MCF 10A (cell line): ENCODE results near the gene TCF25. TPM values are rescaled to one million over a fixed set of nuclear protein-coding genes. Genes with fewer than 3 reads are reported as not detected.
"Not testable (repeated sequence)": the region's sequence is repeated elsewhere in the genome, so short reads cannot be mapped to it uniquely, and the experiment has no call there.

Source experiments
- BruUV-seq: library from RNA; stranded (reverse); fragments of 400-500 nt; replicated peaks from 2 replicates; lab custom pipeline; 2021; lab: Mats Ljungman, UMichigan
- CTCF ChIA-PET: fragments of 300-600 bp; sonication (Branson Sonifier 250); formaldehyde crosslinking; extraction: SDS; loops from one replicate; lab custom pipeline; 2021; ENCODE audit warnings: antibody characterized with exemption, inconsistent platforms; lab: Yijun Ruan, JAX
- POLR2A ChIA-PET: fragments of 300-600, 350-650 bp; sonication (Branson Sonifier 250); formaldehyde crosslinking; extraction: SDS; loops from one replicate; lab custom pipeline; 2020; ENCODE audit warnings: antibody characterized with exemption, inconsistent platforms; lab: Yijun Ruan, JAX
- DNase-seq: peaks from one replicate; pipeline ENCODE4 v3.0.0-alpha.2; 2018; ENCODE audit not compliant: unreplicated experiment
- H3K27ac Mint-ChIP-seq: one replicate; pipeline ENCODE4 v1.8.0; 2022; ENCODE audit warnings: mild to moderate bottlenecking, low read depth, mixed read lengths; ENCODE audit not compliant: unreplicated experiment
- H3K27me3 Mint-ChIP-seq: one replicate; pipeline ENCODE4 v1.8.0; 2022; ENCODE audit warnings: mixed read lengths; ENCODE audit not compliant: insufficient read depth, unreplicated experiment
- H3K36me3 Mint-ChIP-seq: one replicate; pipeline ENCODE4 v1.8.0; 2022; ENCODE audit warnings: mild to moderate bottlenecking, moderate library complexity, mixed read lengths; ENCODE audit not compliant: insufficient read depth, unreplicated experiment
- H3K4me1 Mint-ChIP-seq: one replicate; pipeline ENCODE4 v1.8.0; 2022; ENCODE audit warnings: mixed read lengths; ENCODE audit not compliant: insufficient read depth, unreplicated experiment
- H3K4me3 Mint-ChIP-seq: one replicate; pipeline ENCODE4 v1.8.0; 2022; ENCODE audit warnings: mild to moderate bottlenecking, moderate library complexity, mixed read lengths; ENCODE audit not compliant: unreplicated experiment
- H3K9me3 Mint-ChIP-seq: one replicate; pipeline ENCODE4 v1.8.0; 2022; ENCODE audit warnings: mixed read lengths; ENCODE audit not compliant: unreplicated experiment
- intact Hi-C: fragments of 100-400 bp; cut with micrococcal nuclease; formaldehyde crosslinking; loops from 2 replicates; pipeline ENCODE4 v1.14.1; 2022
- total RNA-seq: library from RNA; stranded (reverse); gene quantifications from 2 replicates; pipeline ENCODE4 v1.2.3, GENCODE V29; 2022
- TF ChIP-seq, protein P1 (sequence below): fragments of 200-600 bp; IDR thresholded peaks from one replicate; pipeline ENCODE4 v1.8.0; 2022; ENCODE audit warnings: antibody characterized with exemption, mild to moderate bottlenecking; ENCODE audit not compliant: unreplicated experiment

TCF25 gene
- total RNA-seq, 1 experiment from 2014 or later, result 239 TPM

DNA sequence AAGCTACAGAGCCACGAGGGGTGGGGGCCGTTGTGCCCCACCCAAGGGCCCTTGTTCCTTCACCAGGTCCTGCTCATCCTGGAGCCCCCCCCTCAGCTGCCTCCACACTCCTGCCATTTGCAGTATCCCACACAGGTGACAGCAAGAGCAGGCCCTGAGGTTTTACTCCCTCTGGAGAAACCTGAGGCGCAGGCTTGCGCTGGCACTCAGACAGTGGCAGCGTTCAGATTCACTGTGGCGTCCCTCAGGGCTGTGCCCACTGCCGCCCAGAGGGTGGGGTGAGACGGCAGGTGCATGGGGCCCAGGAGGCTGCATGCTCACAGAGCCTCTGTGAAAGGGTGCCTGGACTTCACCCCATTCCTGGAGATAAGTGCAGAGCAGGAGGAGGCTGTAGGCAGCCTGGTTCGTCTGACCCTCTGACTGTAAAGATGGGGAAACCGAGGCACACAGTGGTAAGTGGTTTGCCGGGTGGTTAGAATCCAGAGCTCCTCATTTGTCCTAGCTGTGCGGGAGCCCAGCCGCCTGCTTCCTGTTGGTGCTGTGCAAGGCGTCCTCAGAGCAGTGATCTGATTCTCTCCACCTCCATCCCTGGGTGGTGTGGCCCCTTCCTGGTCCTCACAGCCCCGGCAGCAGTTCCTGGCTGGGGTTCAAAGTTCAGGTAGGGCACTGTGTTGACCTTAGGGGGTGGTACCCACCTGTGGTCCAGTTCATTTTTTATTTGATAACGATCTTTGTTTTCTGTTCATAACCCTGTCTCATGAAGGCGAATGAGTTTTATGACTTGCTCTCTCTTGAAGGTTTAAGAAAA is 43.6 kb upstream of the TCF25 start:
- Mint-ChIP-seq H3K4me3 (peak overlapping the region; percentile 73), H3K4me1 (no peaks in the 10 kb centered on the region), H3K36me3 (peaks cover 4% of the 10 kb centered on the region), H3K27ac (no peak overlapping the region), H3K9me3 (no peaks in the 10 kb centered on the region), H3K27me3 (no peaks in the 10 kb centered on the region)
- CTCF ChIA-PET, result interaction anchor here (0.5 to 1.2 kb wide), 2 partner anchors 53 to 209 kb away, joined by 3 read pairs; no protein-coding TSS in a partner anchor
- intact Hi-C loops, result no loop called here
- no TSS peak for BruUV-seq
- TF ChIP-seq, protein P1, sequence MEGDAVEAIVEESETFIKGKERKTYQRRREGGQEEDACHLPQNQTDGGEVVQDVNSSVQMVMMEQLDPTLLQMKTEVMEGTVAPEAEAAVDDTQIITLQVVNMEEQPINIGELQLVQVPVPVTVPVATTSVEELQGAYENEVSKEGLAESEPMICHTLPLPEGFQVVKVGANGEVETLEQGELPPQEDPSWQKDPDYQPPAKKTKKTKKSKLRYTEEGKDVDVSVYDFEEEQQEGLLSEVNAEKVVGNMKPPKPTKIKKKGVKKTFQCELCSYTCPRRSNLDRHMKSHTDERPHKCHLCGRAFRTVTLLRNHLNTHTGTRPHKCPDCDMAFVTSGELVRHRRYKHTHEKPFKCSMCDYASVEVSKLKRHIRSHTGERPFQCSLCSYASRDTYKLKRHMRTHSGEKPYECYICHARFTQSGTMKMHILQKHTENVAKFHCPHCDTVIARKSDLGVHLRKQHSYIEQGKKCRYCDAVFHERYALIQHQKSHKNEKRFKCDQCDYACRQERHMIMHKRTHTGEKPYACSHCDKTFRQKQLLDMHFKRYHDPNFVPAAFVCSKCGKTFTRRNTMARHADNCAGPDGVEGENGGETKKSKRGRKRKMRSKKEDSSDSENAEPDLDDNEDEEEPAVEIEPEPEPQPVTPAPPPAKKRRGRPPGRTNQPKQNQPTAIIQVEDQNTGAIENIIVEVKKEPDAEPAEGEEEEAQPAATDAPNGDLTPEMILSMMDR, result no peak
- DNase-seq, result no peak
- POLR2A ChIA-PET, result interaction anchor here (1.0 to 3.7 kb wide), 3 partner anchors 14 to 43 kb away, joined by 5 to 21 read pairs (median 13); partner anchors contain the start of genes FANCA and TCF25

DNA sequence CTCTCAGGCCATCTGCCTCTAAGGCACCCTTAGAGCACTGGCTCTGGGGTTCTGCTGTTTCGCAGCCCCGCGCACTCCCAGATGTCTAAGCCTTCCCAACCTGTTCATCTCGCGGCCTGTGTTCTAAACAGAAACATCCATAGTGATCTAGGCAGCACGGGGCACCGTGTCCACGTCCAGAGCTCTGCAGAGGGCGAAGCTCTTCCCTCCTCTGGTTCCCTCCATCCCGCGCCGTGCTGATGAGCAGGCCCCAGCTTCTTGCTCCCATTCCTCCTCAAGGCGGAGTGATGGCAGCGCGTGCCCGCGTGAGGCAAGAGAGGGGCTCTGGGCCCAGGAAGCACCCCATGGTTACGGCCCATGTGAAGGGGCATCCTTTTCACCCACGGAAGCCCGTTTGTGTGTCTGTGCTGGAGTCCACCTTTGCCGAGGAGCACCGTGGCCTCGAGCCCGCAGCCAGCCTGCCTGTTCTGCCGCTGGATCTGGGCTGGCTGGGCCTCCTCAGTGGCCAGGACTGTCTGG is 41.5 kb upstream of the TCF25 start:
- Mint-ChIP-seq H3K27me3 (no peaks in the 10 kb centered on the region), H3K4me3 (no peak overlapping the region), H3K9me3 (no peaks in the 10 kb centered on the region), H3K4me1 (no peaks in the 10 kb centered on the region), H3K36me3 (no peaks in the 10 kb centered on the region), H3K27ac (no peak overlapping the region)
- ChIA-PET POLR2A (no interaction called here), CTCF (interaction anchor here (1.5 kb wide), 1 partner anchor 29 kb away, joined by 4 read pairs; no protein-coding TSS in a partner anchor)
- intact Hi-C loops, result no loop called here
- no TSS peak for BruUV-seq
- DNase-seq, result no peak
- TF ChIP-seq, protein P1, result no peak

DNA sequence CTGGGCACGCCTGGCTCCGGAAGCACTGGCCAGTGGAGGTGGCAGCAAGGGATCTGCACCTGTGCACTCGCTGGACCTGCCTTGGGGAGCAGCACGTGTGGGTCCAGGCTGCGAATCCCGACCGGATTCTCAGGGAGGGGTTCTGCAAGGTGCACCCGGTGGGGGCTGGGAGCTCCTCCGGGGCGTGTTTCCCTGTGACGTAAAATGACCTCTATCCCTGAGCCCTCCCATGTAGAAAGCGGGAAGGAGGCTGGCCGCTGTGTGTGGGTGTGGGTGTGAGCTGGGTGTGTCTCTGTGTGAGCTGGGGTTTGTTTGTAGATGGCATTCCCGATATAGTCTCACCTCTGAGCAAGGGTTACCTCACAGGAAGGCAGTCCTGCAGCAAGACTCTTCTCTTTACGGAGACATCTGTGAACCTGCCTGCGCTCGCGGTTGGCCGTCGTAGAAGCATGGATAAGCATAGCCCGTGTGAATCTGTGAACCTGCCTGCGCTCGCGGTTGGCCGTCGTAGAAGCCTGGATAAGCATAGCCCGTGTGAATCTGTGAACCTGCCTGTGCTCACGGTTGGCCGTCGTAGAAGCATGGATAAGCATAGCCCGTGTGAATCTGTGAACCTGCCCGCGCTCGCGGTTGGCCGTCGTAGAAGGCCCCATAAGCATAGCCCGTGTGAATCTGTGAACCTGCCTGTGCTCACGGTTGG is 39.6 kb upstream of the TCF25 start:
- H3K9me3 Mint-ChIP-seq, intact Hi-C loops, BruUV-seq, H3K4me3 Mint-ChIP-seq, H3K36me3 Mint-ChIP-seq, H3K27me3 Mint-ChIP-seq, H3K4me1 Mint-ChIP-seq, POLR2A ChIA-PET, DNase-seq, H3K27ac Mint-ChIP-seq: not testable (repeated sequence)
- CTCF ChIA-PET, result interaction anchor here (1.0 kb wide), 1 partner anchor 27 kb away, joined by 3 read pairs; no protein-coding TSS in a partner anchor

DNA sequence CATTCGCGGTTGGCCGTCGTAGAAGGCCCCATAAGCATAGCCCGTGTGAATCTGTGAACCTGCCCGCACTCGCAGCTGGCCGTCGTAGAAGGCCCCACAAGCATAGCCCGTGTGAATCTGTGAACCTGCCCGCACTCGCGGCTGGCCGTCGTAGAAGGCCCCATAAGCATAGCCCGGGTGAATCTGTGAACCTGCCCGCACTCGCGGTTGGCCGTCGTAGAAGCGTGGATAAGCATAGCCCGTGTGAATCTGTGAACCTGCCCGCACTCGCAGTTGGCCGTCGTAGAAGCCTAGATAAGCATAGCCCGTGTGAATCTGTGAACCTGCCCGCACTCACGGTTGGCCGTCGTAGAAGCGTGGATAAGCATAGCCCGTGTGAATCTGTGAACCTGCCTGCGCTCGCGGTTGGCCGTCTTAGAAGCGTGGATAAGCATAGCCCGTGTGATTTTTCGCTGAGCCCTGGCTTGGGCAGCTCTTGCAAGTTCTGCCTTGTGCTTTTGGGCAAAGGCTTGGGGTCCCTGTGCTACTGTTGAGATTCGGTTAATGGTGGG is 38.5 kb upstream of the TCF25 start:
- CTCF ChIA-PET, intact Hi-C loops, H3K9me3 Mint-ChIP-seq, H3K27me3 Mint-ChIP-seq, H3K4me1 Mint-ChIP-seq, BruUV-seq, H3K27ac Mint-ChIP-seq, H3K36me3 Mint-ChIP-seq, H3K4me3 Mint-ChIP-seq, DNase-seq: not testable (repeated sequence)
- POLR2A ChIA-PET, result interaction anchor here (0.6 kb wide), 1 partner anchor 146 kb away, joined by 3 read pairs; no protein-coding TSS in a partner anchor

DNA sequence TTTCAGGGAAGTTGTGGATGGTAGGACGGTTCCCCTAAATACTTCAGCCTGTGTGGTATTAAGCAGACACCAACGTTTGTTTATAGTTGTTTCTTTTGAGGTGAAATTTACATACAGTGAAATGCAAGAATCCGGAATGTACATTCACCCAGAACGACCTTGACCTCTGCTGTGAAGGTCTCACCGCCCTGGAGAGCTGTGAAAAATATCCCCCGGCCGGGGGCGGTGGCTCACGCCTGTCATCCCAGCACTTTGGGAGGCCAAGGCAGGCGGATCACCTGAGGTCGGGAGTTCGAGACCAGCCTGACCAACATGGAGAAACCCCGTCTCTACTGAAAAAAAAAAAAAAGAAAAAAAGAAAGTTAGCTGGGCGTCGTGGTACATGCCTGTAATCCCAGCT is 36.9 kb upstream of the TCF25 start:
- CTCF ChIA-PET, result interaction anchor here (0.6 to 2.1 kb wide), 2 partner anchors 24 to 383 kb away, joined by 3 to 5 read pairs; no protein-coding TSS in a partner anchor

More for the DNA sequence above, 36.9 kb upstream of the TCF25 start:
- H3K4me1 Mint-ChIP-seq, intact Hi-C loops, H3K4me3 Mint-ChIP-seq, DNase-seq, H3K36me3 Mint-ChIP-seq, H3K27me3 Mint-ChIP-seq, H3K27ac Mint-ChIP-seq, POLR2A ChIA-PET, H3K9me3 Mint-ChIP-seq, BruUV-seq: not testable (repeated sequence)
